Mesodermal cell (in vitro differentiated cells): Measurements from ENCODE around the gene IGLON5.

Experiments used
- H3K27ac ChIP-seq: 2 replicates; pipeline ENCODE4 v1.7.0; 2013; ENCODE audit warnings: mild to moderate bottlenecking, low read depth, low read length, moderate library complexity; ENCODE audit not compliant: severe bottlenecking
- H3K36me3 ChIP-seq: 2 replicates; pipeline ENCODE4 v1.7.1; 2013; ENCODE audit warnings: mild to moderate bottlenecking, low read length, moderate library complexity; ENCODE audit not compliant: control insufficient read depth, insufficient read depth
- H3K4me1 ChIP-seq: one replicate; pipeline ENCODE4 v1.7.1; 2013; ENCODE audit warnings: mild to moderate bottlenecking, low read length; ENCODE audit not compliant: insufficient read depth, control insufficient read depth, poor library complexity, severe bottlenecking
- H3K4me3 ChIP-seq: 2 replicates; pipeline ENCODE4 v1.7.0; 2013; ENCODE audit warnings: low read length, control low read depth, mild to moderate bottlenecking; ENCODE audit not compliant: insufficient read depth, poor library complexity, severe bottlenecking; ENCODE audit errors: extremely low read depth
- H3K9me3 ChIP-seq: 2 replicates; pipeline ENCODE4 v1.7.1; 2013; ENCODE audit warnings: mild to moderate bottlenecking, low read length, moderate library complexity; ENCODE audit not compliant: control insufficient read depth
- WGBS, 2 experiments: methylation state at CpG; one replicate each; pipeline ENCODE4 v1.1.5; 2013; ENCODE audit warnings: missing lambda C conversion rate in 2 of 2; ENCODE audit not compliant: insufficient coverage in 2 of 2; 5-methylcytosine and 5-hydroxymethylcytosine counted together

The IGLON5 gene

GRCh38 chr19:51339687-51340656 lies 28.5 kb downstream of the IGLON5 start:
- H3K9me3 ChIP-seq, result no peaks in the 10 kb centered on the region
- WGBS, 2 experiments, result 1 to 2% methylated on average over 58 to 83 of the region's 107 CpGs

GRCh38 chr19:51341066-51341465 lies 29.6 kb downstream of the IGLON5 start:
- 90 to 97% methylated on average over 10 to 15 of the region's 18 CpGs for whole genome bisulfite sequencing, 2 experiments
- H3K9me3 ChIP-seq, result no peaks in the 10 kb centered on the region
- no peak overlapping the region for H3K27ac ChIP-seq
- H3K4me1 ChIP-seq, result peaks cover 4% of the 10 kb centered on the region
- peaks cover 4% of the 10 kb centered on the region for H3K36me3 ChIP-seq
- H3K4me3 ChIP-seq, result no peak overlapping the region

More at GRCh38 chr19:51339687-51340656, 28.5 kb downstream of the IGLON5 start:
- H3K4me1 ChIP-seq, result peaks cover 4% of the 10 kb centered on the region
- peak overlapping the region; percentile 84 for H3K27ac ChIP-seq
- H3K36me3 ChIP-seq, result peaks cover 4% of the 10 kb centered on the region
- peak overlapping the region; percentile 48 for H3K4me3 ChIP-seq

GRCh38 chr19:51341976-51342580 lies 30.6 kb downstream of the IGLON5 start, which contains the start of gene VSIG10L:
Gene VSIG10L, minus strand, starts transcription at chr19:51342139. Its CDS starts 15 bp downstream, at chr19:51342124.
- Histone ChIP-seq H3K27ac (no peak within 1 kb of the TSS), H3K9me3 (no peaks in the 10 kb centered on the region), H3K4me3 (no peak within 1 kb of the TSS), H3K36me3 (peaks cover 4% of the 10 kb centered on the region), H3K4me1 (peaks cover 4% of the 10 kb centered on the region)
- WGBS, 2 experiments, result 74 to 75% methylated on average over 1 to 3 of the region's 3 CpGs

GRCh38 chr19:51342631-51343569 lies 31.5 kb downstream of the IGLON5 start:
- H3K27ac ChIP-seq, result no peak overlapping the region
- 61 to 64% methylated on average over 8 to 9 of the region's 9 CpGs for WGBS, 2 experiments
- H3K36me3 ChIP-seq, result peaks cover 4% of the 10 kb centered on the region
- no peak overlapping the region for H3K4me3 ChIP-seq
- no peaks in the 10 kb centered on the region for H3K9me3 ChIP-seq
- H3K4me1 ChIP-seq, result peaks cover 4% of the 10 kb centered on the region

- no peaks in the 10 kb centered on the region for H3K9me3 ChIP-seq
- 92 to 95% methylated on average over 6 to 9 of the region's 9 CpGs for WGBS, 2 experiments
Measured at GRCh38 chr19:51345076-51345620, 33.7 kb downstream of the IGLON5 start.

GRCh38 chr19:51346742-51347141 lies 35.3 kb downstream of the IGLON5 start:
- H3K27ac ChIP-seq, result no peak overlapping the region
- H3K9me3 ChIP-seq, result no peaks in the 10 kb centered on the region
- no peak overlapping the region for H3K4me3 ChIP-seq
- peaks cover 11% of the 10 kb centered on the region for H3K36me3 ChIP-seq
- H3K4me1 ChIP-seq, result peaks cover 8% of the 10 kb centered on the region
- 87 to 89% methylated on average over 13 to 16 of the region's 17 CpGs for WGBS, 2 experiments

More at GRCh38 chr19:51345076-51345620, 33.7 kb downstream of the IGLON5 start:
- Histone ChIP-seq H3K4me1 (peaks cover 7% of the 10 kb centered on the region), H3K36me3 (peaks cover 4% of the 10 kb centered on the region), H3K27ac (no peak overlapping the region), H3K4me3 (no peak overlapping the region)

GRCh38 chr19:51347209-51347928 lies 35.9 kb downstream of the IGLON5 start:
- WGBS, 2 experiments, result 81 to 85% methylated on average over 8 of the region's 10 CpGs
- Histone ChIP-seq H3K36me3 (peaks cover 11% of the 10 kb centered on the region), H3K4me3 (no peak overlapping the region), H3K4me1 (peaks cover 5% of the 10 kb centered on the region), H3K27ac (no peak overlapping the region), H3K9me3 (no peaks in the 10 kb centered on the region)

GRCh38 chr19:51351266-51351990 lies 40.0 kb downstream of the IGLON5 start:
- peaks cover 6% of the 10 kb centered on the region for H3K36me3 ChIP-seq
- WGBS, 2 experiments, result 91 to 94% methylated on average over 11 of the region's 11 CpGs
- peak overlapping the region; percentile 41 for H3K27ac ChIP-seq

GRCh38 chr19:51352783-51353360 lies 41.4 kb downstream of the IGLON5 start:
- no peak overlapping the region for H3K4me3 ChIP-seq

More at GRCh38 chr19:51351266-51351990, 40.0 kb downstream of the IGLON5 start:
- Histone ChIP-seq H3K9me3 (no peaks in the 10 kb centered on the region), H3K4me3 (no peak overlapping the region), H3K4me1 (peaks cover 10% of the 10 kb centered on the region)

More at GRCh38 chr19:51352783-51353360, 41.4 kb downstream of the IGLON5 start:
- H3K9me3 ChIP-seq, result no peaks in the 10 kb centered on the region
- H3K4me1 ChIP-seq, result peaks cover 10% of the 10 kb centered on the region
- H3K36me3 ChIP-seq, result peaks cover 6% of the 10 kb centered on the region
- H3K27ac ChIP-seq, result no peak overlapping the region
- WGBS, 2 experiments, result 90 to 95% methylated on average over 14 to 15 of the region's 16 CpGs
